Measurements from ENCODE around the gene RPS15A. TPM values are rescaled to one million over a fixed set of nuclear protein-coding genes. Genes with fewer than 3 reads are reported as not detected.
A peak's percentile ranks its signal among the peaks of the same experiment; 100 is the strongest.
"Not testable (repeated sequence)": the region's sequence is repeated elsewhere in the genome, so short reads cannot be mapped to it uniquely, and the experiment has no call there.

The RPS15A gene
- total RNA-seq, 4 donors from 2014 or later = 785 to 3,002 (median 2,111) TPM

DNA sequence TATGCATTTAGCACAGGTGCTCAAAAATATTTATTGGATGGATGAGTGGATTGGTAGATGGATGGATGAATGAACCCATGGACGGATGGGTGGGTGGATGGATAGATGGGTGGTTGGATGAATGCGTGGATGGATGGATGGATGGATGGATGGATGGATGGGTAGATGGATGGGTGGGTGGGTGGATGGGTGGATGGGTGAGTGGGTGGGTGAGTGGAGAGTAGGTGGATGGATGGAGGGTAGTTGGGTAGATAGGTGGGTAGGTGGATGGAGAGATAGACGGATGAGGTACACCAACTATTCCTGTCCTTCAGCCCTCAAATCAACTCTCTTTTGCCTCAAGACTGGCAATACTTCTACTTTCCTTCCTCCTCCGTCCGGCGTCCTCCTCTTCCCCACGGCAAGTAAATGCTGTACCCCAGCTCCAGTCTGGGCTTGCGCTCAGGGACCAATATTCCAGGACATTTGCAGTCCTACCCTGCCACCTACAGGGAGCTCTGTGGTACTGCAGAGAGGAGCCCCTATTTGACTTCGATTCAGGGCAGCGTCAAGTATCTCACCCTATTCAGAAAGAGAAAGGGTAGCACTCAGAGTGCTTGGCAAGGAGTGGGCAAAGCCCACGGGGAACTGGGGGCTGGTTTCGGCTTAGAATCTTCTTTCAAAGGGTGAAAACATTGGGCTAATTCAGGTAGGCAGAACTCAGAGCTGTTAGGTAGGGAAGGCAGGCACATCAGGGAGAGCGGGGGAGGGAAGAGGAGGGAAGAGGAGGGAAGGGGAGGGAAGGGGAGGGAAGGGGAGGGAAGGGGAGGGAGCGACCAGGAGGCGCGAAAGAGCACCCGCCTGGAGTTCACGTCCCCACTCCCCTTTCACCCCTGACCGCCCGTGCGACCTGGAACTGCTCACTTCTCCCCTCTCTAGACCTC, 30.3 kb downstream of the RPS15A start:
- 13 to 16% methylated on average over 8 to 9 of the region's 21 CpGs for WGBS, 2 donors (ENCODE audit: low coverage in 1 of 2)
- H3K27ac ChIP-seq, H3K4me3 ChIP-seq, H3K36me3 ChIP-seq, H3K27me3 ChIP-seq, H3K9me3 ChIP-seq, H3K4me1 ChIP-seq: not testable (repeated sequence)
- peak; percentile 84 for ATAC-seq
- TF ChIP-seq, protein P1, sequence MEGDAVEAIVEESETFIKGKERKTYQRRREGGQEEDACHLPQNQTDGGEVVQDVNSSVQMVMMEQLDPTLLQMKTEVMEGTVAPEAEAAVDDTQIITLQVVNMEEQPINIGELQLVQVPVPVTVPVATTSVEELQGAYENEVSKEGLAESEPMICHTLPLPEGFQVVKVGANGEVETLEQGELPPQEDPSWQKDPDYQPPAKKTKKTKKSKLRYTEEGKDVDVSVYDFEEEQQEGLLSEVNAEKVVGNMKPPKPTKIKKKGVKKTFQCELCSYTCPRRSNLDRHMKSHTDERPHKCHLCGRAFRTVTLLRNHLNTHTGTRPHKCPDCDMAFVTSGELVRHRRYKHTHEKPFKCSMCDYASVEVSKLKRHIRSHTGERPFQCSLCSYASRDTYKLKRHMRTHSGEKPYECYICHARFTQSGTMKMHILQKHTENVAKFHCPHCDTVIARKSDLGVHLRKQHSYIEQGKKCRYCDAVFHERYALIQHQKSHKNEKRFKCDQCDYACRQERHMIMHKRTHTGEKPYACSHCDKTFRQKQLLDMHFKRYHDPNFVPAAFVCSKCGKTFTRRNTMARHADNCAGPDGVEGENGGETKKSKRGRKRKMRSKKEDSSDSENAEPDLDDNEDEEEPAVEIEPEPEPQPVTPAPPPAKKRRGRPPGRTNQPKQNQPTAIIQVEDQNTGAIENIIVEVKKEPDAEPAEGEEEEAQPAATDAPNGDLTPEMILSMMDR (IDR thresholded peaks at IDR 0.05) = peak; percentile 34 to 75 (median 65)

GRCh38 chr16:18757960-18758660, 32.0 kb downstream of the RPS15A start:
- H3K9me3 ChIP-seq, H3K27me3 ChIP-seq, H3K4me3 ChIP-seq, ATAC-seq, H3K36me3 ChIP-seq, H3K27ac ChIP-seq, H3K4me1 ChIP-seq: not testable (repeated sequence)
- no CpG with 5 or more reads among the region's 10 CpGs for WGBS, 2 donors (ENCODE audit: low coverage in 1 of 2)

DNA sequence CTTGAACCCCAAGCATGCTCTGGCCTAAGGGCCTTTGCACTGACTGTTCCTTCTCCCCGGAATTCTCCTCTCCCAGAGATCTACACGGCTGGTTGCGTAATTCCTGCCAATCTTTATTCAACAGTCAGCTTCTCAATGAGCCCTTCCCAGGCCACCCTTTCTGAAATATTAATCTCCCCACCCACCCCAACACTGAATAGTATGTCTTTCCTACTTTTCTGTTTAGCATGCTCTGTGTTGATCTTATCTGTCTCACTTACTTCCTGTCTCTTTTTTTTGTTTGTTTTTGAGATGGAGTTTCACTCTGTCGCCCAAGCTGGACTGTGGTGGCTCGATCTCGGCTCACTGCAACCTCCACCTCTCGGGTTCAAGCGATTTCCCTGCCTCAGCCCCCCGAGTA, 33.5 kb downstream of the RPS15A start:
- not testable (repeated sequence) for H3K36me3 ChIP-seq, H3K9me3 ChIP-seq, H3K4me3 ChIP-seq, ATAC-seq, H3K27ac ChIP-seq, H3K4me1 ChIP-seq, H3K27me3 ChIP-seq
- 81 to 100% methylated on average over 1 to 9 of the region's 9 CpGs for WGBS, 2 donors (ENCODE audit: low coverage in 1 of 2)

- ATAC-seq, H3K4me1 ChIP-seq, H3K4me3 ChIP-seq, H3K9me3 ChIP-seq, H3K27ac ChIP-seq, H3K27me3 ChIP-seq, H3K36me3 ChIP-seq: not testable (repeated sequence)
- no CpG with 5 or more reads among the region's 8 CpGs for WGBS, 2 donors (ENCODE audit: low coverage in 1 of 2)
These were observed 47.3 kb downstream of the RPS15A start for GRCh38 chr16:18742870-18743269.

GRCh38 chr16:18740027-18740426, 50.1 kb downstream of the RPS15A start:
- no CpG with 5 or more reads among the region's 3 CpGs for WGBS, 2 donors (ENCODE audit: low coverage in 1 of 2)
- H3K4me3 ChIP-seq = not testable (repeated sequence)

DNA sequence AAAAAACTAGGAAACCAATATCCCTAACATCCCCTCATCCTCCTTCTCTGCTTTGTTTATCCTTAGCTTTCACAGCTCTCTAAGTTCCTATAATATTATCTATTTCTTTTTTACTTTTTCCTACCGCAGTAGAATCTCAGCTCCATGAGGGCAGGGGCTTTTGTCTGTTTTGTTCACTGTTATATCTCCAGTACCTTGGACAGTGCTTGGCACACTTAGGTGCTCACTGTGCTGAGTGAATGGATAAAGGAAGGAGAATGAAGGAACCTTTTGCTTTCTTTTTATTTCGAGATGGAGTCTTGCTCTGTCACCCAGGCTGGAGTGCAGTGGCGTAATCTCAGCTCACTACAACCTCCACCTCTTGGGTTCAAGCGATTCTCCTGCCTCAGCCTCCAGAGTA, 51.4 kb downstream of the RPS15A start:
- not testable (repeated sequence) for H3K4me1 ChIP-seq, H3K9me3 ChIP-seq, H3K27ac ChIP-seq, H3K36me3 ChIP-seq, ATAC-seq, H3K27me3 ChIP-seq, H3K4me3 ChIP-seq
- WGBS, 2 donors (ENCODE audit: low coverage in 1 of 2) = no CpG with 5 or more reads among the region's 4 CpGs

More at GRCh38 chr16:18740027-18740426, 50.1 kb downstream of the RPS15A start:
- not testable (repeated sequence) for H3K27ac ChIP-seq, ATAC-seq, H3K4me1 ChIP-seq, H3K9me3 ChIP-seq, H3K27me3 ChIP-seq, H3K36me3 ChIP-seq

DNA sequence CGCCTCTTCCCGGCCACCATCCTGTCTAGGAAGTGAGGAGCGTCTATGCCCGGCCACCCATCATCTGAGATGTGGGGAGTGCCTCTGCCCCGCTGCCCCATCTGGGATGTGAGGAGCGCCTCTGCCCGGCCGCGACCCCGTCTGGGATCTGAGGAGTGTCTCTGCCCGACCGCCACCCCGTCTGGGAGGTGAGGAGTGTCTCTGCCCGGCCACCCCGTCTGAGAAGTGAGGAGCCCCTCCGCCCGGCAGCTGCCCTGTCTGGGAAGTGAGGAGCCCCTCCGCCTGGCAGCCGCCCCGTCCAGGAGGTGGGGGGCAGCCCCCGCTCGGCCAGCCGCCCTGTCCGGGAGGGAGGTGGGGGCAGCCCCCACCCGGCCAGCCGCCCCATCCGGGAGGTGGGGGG, 55.9 kb downstream of the RPS15A start:
- H3K27me3 ChIP-seq, ATAC-seq, H3K4me1 ChIP-seq, H3K9me3 ChIP-seq, H3K36me3 ChIP-seq, H3K4me3 ChIP-seq, H3K27ac ChIP-seq: not testable (repeated sequence)
- WGBS, 2 donors (ENCODE audit: low coverage in 1 of 2) = no CpG with 5 or more reads among the region's 27 CpGs

Other genes with a start within 250 kb of the RPS15A start
- gene NOMO2, start 228.2 kb downstream of the RPS15A start, total RNA-seq = 10 to 100 TPM; 51.8 to 84.2 (median 81.5) TPM
- gene ARL6IP1, start 11.2 kb upstream of the RPS15A start, total RNA-seq = 100 to 1,000 TPM in 3 of 4 donors, 10 to 100 TPM in 1; 70.2 to 157 (median 112) TPM
- 100 to 1,000 TPM in 1 of 4 donors, 10 to 100 TPM in 3; 49.0 to 106 (median 91.7) TPM for gene SMG1, start 136.1 kb upstream of the RPS15A start, total RNA-seq
- under 1 TPM; 0.40 to 0.85 (median 0.60) TPM for gene TMC7, start 193.6 kb upstream of the RPS15A start, total RNA-seq